Measurements from ENCODE around the gene BNIP3.

The BNIP3 gene

DNA sequence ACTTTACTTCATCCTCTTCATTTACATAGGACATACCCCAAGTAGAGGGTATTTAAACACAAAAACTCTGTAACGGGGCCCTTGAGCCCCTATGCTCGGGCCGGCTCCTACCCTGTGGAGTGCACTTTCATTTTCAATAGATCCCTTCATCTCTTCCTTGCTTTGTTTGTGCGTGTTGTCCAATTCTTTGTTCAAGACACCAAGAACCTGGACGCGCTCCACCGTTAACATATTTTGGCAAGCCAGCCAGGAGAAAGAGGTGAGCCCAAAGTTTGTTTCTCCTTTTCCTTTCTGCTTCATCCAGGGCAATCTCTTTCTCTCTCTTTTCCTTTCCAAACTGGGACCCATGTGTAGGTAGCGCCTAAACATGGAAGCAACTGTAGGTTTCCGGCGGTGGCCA lies 26.0 kb upstream of the BNIP3 start (continued):
- TF ChIP-seq ZNF830 (tag by site-specific recombination; IDR thresholded peaks at IDR 0.05; ENCODE audit: low read depth) (no peak), ZNF426 (tag by site-specific recombination; IDR thresholded peaks at IDR 0.05) (no peak), ZXDB (tag by site-specific recombination; IDR thresholded peaks at IDR 0.05) (no peak), ZNF274 (IDR thresholded peaks at IDR 0.05; ENCODE audit: low read length) (no peak), ZNF274 (tag by site-specific recombination; IDR thresholded peaks at IDR 0.05; ENCODE audit: borderline replicate concordance) (no peak), ZNF473 (tag by site-specific recombination; IDR thresholded peaks at IDR 0.05) (no peak)

DNA sequence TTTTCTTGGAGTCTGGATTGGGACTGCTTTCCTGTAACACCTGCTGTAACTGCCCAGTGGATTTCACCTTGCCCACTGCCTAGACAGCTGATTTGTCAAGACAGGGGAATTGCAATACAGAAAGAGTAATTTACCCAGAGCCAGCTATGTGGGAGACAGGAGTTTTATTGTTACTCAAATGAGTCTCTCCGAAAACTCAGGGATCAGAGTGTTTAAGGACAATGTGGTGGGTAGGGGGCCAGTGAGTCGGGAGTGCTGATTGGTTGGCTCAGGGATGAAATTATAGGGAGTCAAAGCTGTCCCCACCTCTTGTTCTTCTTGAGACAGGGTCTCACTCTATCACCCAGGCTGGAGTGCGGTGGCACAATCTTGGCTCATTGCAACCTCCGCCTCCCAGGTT lies 25.2 kb upstream of the BNIP3 start:
- Histone ChIP-seq H3K9me3 (ENCODE audit: control insufficient read depth, insufficient read depth, low read depth, low read length) (no peaks in the 10 kb centered on the region), H3K27ac (ENCODE audit: extremely low read depth, low read depth, low read length) (no peak overlapping the region), H3K4me1 (ENCODE audit: control insufficient read depth, insufficient read depth, low read length) (no peaks in the 10 kb centered on the region), H3K36me3 (ENCODE audit: control insufficient read depth in 2 of 2, insufficient read depth in 1 of 2, low read length in 2 of 2) (no peaks in the 10 kb centered on the region), H3K4me3 (ENCODE audit: low read depth, low read length) (no peak overlapping the region)
- ChIA-PET POLR2A (no interaction called here), CTCF (interaction anchor here (1.4 kb wide), 1 partner anchor 16 kb away, joined by 7 read pairs; no protein-coding TSS in a partner anchor)
- TF ChIP-seq ZNF132 (tag by site-specific recombination; IDR thresholded peaks at IDR 0.05; ENCODE audit: borderline replicate concordance) (no peak), ZNF629 (tag by site-specific recombination; IDR thresholded peaks at IDR 0.05) (no peak), ZNF184 (tag by site-specific recombination; IDR thresholded peaks at IDR 0.05) (no peak), ZNF133 (tag by site-specific recombination; IDR thresholded peaks at IDR 0.05) (no peak), ZNF561 (tag by site-specific recombination; IDR thresholded peaks at IDR 0.05; ENCODE audit: borderline replicate concordance) (no peak), ZNF48 (tag by site-specific recombination; IDR thresholded peaks at IDR 0.05) (no peak), EGR2 (tag by site-specific recombination; IDR thresholded peaks at IDR 0.05; ENCODE audit: low read depth) (no peak), SP7 (tag by site-specific recombination; IDR thresholded peaks at IDR 0.05) (no peak), ZNF148 (tag by site-specific recombination; IDR thresholded peaks at IDR 0.05; ENCODE audit: borderline replicate concordance) (no peak), ZNF785 (tag by site-specific recombination; IDR thresholded peaks at IDR 0.05) (no peak), SETDB1 (IDR thresholded peaks at IDR 0.05; ENCODE audit: insufficient read length, low read length) (no peak), ZNF660 (tag by site-specific recombination; IDR thresholded peaks at IDR 0.05) (no peak), ZBTB7A (tag by site-specific recombination; IDR thresholded peaks at IDR 0.05; ENCODE audit: low read depth) (no peak), ZNF792 (tag by site-specific recombination; IDR thresholded peaks at IDR 0.05) (no peak), GLI4 (tag by site-specific recombination; IDR thresholded peaks at IDR 0.05) (no peak), ZFP41 (tag by site-specific recombination; IDR thresholded peaks at IDR 0.05; ENCODE audit: borderline replicate concordance) (no peak), GFI1B (tag by site-specific recombination; IDR thresholded peaks at IDR 0.05) (no peak)
- TF ChIP-seq, protein P1, sequence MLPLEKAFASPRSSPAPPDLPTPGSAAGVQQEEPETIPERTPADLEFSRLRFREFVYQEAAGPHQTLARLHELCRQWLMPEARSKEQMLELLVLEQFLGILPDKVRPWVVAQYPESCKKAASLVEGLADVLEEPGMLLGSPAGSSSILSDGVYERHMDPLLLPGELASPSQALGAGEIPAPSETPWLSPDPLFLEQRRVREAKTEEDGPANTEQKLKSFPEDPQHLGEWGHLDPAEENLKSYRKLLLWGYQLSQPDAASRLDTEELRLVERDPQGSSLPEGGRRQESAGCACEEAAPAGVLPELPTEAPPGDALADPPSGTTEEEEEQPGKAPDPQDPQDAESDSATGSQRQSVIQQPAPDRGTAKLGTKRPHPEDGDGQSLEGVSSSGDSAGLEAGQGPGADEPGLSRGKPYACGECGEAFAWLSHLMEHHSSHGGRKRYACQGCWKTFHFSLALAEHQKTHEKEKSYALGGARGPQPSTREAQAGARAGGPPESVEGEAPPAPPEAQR (tag by site-specific recombination; IDR thresholded peaks at IDR 0.05): no peak

All from HEK293 (cell line).